T-helper 2 cell treated with Interferon-gamma antibody and Interleukin-4, amounts not matched to agents 100 ng/mL and 5 ng/mL, for 36 hours (primary cell): ENCODE data around the gene TBX10. TPM values are rescaled to one million over a fixed set of nuclear protein-coding genes. Genes with fewer than 3 reads are reported as not detected.
"Not testable (repeated sequence)": the region's sequence is repeated elsewhere in the genome, so short reads cannot be mapped to it uniquely, and the experiment has no call there.

Experiments
- intact Hi-C: fragments of 100-400 bp; cut with micrococcal nuclease; formaldehyde crosslinking; loops from one replicate; pipeline ENCODE4 v1.15.1; 2023
- total RNA-seq: library from RNA; stranded (reverse); gene quantifications from 2 replicates; pipeline ENCODE4 v1.2.3, GENCODE V29; 2022

The TBX10 gene
- total RNA-seq, 1 donor from 2014 or later = not detected

DNA sequence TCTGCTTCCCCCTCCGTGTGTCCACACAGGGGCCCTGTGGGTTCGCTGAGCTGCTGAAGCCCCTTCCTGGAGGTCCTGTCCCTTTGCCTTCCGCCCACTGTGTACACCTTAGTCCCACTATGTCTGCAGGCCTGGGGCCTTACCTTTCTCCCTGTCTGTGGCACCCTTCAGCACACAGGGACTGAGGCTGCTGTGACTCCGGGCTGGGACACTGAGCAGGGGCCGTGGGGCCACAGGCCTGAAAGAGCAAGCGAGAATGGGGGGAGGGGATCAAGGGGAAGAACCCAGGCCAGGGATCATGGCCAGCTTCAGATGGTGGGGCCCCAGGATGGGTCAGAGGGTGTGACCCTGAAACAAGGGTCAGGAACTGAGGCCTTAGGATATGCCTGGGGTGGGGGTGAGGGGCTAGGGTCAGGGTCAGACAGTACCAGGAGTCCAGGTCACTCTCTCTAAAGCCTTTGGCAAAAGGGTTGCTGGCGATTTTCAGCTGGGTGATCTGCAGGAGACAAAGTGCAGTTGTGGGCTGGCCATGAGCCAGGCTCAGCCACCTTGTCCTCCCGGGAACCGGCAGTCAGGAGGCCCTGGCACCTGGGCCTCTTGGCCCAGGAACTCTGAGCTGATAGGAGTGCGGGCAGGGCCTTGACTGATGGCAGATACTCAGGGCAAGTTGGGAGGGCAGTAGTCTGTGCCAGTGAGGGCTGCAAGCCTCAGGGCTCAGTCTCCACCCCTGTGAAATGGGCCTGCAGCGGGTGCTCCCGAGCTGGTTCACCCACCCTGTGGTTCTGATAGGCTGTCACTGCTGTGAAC is 7.2 kb downstream of the TBX10 start:
- intact Hi-C loops = no loop called here

DNA sequence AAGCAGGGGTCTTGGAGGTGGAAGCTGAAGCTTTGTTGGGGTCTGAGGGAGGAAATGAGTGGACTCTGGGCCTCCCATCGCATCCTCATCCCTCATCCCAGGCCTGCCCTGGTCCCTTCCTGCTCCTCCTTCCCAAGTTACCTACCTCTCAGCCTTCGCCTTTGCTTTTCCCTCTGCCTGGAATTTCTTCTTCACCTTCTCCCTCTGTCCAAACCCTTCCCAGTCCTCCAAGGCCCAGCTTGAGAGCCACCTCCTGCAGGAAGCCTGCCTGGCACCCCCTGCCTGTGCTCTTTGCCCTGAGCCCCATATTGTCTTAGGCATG is 7.7 kb downstream of the TBX10 start:
- intact Hi-C loops = no loop called here

DNA sequence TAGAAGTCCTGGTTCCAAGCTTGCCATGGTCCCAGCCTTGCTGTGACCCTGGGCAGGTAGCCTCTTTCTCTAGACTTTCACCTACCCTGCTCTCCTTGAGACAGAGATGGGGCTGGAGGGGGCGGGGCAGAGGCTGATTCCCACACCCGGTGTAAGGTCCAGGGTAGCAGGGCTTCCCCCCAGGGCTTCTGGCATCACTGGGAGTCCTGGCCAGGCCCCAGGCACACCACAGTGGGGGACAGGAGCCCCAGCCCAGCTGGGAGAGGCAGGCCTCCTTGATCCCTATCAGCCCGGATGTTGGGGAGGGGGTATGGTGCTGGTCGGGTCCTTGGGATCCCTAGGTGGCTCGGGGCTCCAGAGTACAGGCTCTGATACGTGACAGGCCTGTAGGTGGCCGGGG is 8.2 kb downstream of the TBX10 start:
- intact Hi-C loops = no loop called here

DNA sequence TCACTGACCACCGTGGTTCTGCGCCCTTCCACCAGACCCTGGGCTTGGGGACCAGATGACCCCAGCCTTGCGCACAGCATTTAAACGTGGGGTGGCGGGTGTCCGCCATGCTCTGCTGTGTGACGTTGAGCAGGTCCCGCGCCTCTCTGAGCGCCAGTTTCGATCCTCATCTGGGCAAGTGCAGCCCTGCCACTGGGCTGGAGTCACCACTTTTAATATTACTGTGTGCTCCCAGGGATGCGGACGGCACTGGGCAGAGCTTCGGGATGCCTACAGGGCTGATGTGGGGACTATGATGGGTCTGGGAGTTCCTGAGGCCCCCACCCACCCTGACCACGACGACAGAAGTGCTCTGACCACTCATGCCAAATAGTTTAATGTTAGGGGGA is 8.6 kb downstream of the TBX10 start:
- intact Hi-C loops = no loop called here

DNA sequence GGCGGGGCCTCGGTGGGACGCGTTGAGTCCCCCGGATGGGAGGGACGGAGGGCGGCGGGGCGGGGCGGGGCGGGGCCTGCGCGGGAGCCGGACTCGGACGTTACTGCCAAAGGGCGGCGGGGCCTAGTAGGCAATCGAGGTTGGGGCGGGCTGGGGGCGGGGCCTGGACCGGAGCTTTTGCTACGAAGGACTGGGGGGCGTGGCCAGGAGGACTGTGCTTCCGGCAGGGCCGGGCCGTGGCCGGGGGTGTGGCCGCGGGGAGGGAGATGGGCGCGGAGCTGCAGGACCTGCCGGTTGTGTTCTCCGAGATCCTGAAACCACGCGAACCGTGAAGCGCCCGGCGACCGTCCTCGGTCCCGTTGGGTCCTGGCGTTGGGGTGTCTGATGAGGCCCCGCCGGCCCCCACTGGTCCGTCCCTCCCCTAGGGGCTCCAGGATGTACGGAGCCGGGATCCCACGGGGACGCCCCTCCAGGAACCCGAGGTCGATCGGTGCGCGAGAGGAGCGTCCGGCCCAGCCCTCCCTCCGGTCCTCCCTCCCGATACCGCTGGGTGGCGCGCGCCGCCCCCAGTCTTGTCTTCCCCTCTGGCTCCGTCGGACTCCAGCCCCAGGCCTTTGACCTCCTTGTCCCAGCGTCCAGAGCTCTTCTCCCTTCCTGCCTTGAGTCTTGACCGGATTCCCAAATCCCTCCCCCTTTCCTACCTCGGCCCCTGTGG is 9.2 kb downstream of the TBX10 start:
- intact Hi-C loops = no loop called here

DNA sequence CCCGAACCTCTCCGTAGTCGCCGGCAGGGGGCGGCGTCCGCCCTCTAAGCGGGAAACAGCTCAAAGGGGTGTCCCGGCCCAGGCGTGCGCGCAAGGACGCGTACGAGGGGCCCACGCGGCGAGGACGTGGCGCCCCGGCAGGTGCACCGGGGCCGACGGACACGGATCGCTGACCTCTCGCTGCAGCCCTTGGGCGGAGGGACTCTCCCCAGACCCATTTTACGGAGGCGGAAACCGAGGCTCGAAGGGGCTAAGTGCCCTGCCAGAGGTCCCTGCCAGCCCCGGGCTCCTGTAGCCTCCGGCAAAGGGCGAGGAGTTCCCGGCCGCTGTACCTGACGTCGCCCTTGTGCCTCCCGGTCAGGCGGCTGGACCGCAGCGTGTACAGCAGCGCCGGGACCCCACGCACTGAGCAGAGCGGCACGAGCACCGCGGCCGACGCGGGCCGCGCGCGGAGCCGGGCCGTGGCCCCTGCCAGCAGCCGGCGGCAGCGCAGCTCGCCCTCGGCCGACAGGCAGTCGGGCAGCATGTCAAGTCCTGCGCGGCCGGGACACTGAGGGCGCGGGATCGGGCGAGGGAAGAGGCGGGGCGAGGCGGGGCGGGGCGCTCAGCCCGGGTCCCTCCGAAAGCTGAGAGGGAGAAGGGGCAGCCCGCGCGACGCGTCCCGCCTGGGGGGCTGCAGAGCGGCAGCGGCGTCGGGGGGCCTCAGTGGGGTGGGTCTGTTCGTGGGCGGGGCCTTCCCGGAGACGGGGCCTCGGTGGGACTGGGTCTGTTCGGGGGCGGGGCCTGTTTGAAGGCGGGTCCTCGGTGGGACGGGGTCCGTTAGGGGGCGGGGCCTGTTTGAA is 10.0 kb downstream of the TBX10 start, which contains the start of gene NUDT8:
TSS of gene NUDT8 (minus strand) at position 552 of the 842 bp plus-strand sequence. CDS start at position 526, 26 bp downstream.
- intact Hi-C loops = loop anchor here (1.0 to 2.0 kb wide), 3 partner anchors 15 to 30 kb away; partner anchors contain the start of gene NDUFV1

DNA sequence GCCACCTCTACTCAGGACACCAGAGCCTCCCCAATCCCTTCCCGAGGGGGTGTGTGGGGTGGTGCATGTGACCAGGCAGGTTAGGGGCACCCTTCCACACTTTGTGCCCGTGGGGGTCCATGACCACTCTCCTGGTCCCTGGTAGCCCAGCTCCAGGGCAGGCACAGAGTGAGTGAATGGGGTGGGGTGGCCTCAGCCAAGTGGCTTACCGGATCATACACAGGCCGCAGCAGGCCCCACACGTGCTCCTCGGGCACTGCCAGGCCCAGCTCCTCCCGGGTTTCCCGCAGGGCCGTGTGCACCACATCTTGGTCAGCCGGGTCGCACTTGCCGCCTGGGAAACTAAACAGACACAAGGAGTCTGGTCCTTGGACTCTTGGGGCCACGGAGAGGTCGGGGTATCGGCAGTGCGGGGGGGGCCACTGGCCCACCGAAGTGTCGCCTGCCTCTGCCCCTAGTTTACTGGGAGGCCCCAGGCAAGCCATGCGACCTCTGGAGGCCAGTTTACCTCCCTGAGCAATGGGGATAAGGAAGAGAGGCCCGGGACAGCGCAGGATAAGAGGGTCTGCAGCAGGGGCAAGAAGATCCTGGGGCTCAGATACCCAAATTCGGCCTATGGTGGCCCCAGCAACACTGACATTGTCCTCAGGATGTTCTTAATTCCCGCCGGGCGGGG is 10.7 kb downstream of the TBX10 start:
- intact Hi-C loops = loop anchor here (1.0 to 2.0 kb wide), 3 partner anchors 15 to 30 kb away; partner anchors contain the start of gene NDUFV1

DNA sequence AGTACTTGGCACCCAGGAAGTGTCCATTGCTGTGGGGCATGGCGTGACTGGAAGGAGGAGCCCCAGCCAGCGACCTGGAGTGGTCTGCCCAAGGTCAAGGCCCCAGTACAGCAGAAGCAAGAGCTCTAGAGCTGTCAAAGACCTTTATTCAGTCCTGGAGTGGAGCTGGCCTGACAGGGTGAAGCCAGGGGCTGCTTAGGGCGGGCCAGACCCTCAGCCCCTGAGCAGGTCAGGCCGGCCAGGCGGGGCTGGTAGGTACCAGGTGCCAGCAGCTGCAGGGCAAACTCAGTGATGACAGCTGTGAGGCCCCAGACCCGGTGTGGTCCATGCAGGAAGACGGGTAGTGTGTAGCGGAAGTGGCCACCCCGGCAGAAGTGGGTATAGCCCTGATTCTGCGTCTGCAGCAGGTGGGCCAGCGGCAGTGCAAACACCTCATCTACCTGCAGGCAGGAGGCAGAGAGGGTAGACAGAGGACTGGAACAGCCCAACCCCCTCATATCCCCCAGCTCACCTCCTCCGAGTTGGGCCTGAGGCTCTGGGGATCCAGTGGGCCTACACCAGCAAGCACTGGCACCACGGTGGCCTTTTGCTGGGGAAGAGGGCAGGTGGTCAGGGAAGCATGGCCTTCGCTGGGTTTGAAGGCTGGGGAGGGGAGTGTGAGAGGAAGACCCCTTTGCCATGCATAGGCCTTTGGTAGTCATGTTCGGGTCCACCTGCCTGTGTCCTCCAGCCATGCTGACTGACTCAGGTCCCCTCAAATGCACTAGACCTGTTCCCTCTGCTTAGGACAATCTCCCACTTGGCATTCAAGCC is 11.5 kb downstream of the TBX10 start:
- intact Hi-C loops = loop anchor here (2.0 kb wide), 1 partner anchor 21 kb away; the partner anchor contains the start of gene NDUFV1

DNA sequence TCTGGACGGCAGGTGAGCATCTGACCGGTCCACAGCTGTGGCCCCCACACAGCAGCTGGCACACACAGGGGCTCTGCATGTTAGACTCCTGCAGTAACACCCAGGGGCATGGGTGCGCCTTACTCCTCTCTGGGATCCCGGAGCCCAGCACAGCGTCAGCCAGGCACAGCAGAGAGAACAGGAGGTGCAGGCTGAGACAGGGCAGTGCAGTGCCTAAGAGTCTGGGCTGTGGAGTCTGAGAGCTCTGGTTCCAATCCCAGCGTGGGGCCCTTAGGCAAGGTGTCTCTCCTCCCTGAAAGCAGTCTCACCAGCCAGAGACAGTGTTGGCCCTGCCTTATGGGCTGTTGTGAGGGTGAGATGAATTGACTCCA is 12.1 kb downstream of the TBX10 start:
- intact Hi-C loops = no loop called here

DNA sequence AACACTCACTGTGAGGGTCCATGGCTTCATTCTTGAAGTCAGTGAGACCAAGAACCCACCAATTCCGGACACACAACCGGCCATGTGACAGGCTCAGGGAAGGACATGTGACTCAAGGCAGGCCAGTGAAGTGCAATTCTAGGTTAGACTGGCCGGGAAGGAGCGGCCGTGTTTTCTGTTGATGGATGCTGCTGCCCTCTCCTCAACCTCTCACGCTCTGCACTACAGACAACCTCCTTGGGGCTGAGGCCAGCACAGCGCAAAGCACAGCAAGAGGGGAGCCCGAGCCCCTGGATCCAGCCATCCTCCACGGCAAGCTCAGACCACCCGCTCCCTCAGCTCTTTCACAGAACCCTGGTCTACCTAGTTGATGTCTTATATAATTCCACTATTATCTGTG is 12.6 kb downstream of the TBX10 start:
- intact Hi-C loops = no loop called here

DNA sequence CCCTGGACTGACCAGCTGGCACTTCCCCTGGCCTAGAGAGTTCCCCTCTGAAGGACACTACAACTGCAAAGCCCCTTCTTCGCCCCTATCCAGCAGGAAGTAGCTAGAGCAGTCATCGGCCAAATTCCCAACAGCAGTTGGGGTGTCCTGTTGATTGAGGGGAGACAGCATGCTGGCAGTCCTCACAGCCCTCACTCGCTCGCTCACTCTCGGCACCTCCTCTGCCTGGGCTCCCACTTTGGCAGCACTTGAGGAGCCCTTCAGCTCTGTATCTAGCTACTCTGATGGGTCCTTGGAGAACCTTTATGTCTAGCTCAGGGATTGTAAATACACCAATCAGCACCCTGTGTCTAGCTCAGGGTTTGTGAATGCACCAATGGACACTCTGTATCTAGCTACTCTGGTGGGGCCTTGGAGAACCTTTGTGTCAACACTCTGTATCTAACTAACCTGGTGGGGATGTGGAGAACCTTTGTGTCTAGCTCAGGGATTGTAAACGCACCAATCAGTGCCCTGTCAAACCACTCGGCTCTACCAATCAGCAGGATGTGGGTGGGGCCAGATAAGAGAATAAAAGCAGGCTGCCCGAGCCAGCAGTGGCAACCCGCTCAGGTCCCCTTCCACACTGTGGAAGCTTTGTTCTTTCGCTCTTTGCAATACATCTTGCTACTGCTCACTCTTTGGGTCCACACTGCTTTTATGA is 13.3 kb downstream of the TBX10 start:
- intact Hi-C loops = not testable (repeated sequence)

DNA sequence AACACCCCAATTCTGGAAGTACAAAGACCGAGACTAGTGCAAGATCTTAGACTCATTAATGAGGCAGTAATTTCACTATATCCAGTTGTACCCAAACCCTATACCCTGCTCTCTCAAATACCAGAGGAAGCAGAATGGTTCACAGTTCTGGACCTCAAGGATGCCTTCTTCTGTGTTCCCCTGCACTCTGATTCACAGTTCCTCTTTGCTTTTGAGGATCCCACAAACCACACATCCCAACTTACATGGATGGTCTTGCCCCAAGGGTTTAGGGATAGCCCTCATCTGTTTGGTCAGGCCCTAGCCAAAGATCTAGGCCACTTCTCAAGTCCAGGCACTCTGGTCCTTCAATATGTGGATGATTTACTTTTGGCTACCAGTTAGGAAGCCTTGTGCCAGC is 15.8 kb downstream of the TBX10 start:
- intact Hi-C loops = not testable (repeated sequence)

DNA sequence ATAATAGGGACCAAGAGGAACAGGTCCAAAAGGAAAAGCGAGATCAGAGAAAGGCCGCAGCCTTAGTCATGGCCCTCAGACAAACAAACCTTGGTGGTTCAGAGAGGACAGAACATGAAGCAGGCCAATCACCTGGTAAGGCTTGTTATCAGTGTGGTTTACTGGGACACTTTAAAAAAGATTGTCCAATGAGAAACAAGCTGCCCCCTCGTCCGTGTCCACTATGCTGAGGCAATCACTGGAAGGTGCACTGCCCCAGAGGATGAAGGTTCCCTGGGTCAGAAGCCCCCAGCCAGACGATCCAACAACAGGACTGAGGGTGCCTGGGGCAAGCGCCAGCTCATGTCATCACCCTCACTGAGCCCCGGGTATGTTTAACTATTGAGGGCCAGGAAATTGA is 16.7 kb downstream of the TBX10 start:
- intact Hi-C loops = not testable (repeated sequence)

DNA sequence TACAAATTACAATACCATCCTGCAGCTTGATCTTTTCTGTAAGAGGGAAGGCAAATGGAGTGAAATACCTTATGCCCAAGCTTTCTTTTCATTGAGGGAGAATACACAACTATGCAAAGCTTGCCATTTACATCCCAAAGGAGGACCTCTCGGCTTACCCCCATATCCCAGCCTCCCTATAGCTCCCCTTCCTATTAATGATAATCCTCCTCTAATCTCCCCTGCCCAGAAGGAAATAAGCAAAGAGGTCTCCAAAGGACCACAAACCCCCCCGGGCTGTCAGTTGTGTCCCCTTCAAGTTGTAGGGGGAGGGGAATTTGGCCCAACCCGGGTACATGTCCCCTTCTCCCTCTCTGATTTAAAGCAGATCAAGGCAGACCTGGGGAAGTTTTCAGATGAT is 17.6 kb downstream of the TBX10 start:
- intact Hi-C loops = not testable (repeated sequence)

DNA sequence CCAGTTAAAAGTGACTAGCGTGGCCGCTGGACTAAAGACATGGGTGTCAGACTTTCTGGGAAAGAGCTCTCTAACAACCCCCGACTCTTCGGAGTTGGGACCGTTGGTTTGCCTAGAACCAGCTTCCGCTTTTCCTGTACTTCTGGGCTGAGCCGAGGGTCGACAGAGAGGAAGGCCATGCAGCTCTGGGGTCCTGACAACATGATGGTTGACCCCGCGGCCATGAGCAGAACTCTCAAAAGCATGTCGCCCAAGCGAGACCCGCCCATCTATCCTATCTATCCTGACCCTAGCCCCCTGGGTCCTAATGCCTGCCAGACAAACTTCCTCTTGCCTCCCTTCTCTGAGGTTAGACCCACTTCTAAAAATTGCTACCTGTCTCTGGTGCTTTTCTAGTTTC is 18.9 kb downstream of the TBX10 start:
- intact Hi-C loops = not testable (repeated sequence)

DNA sequence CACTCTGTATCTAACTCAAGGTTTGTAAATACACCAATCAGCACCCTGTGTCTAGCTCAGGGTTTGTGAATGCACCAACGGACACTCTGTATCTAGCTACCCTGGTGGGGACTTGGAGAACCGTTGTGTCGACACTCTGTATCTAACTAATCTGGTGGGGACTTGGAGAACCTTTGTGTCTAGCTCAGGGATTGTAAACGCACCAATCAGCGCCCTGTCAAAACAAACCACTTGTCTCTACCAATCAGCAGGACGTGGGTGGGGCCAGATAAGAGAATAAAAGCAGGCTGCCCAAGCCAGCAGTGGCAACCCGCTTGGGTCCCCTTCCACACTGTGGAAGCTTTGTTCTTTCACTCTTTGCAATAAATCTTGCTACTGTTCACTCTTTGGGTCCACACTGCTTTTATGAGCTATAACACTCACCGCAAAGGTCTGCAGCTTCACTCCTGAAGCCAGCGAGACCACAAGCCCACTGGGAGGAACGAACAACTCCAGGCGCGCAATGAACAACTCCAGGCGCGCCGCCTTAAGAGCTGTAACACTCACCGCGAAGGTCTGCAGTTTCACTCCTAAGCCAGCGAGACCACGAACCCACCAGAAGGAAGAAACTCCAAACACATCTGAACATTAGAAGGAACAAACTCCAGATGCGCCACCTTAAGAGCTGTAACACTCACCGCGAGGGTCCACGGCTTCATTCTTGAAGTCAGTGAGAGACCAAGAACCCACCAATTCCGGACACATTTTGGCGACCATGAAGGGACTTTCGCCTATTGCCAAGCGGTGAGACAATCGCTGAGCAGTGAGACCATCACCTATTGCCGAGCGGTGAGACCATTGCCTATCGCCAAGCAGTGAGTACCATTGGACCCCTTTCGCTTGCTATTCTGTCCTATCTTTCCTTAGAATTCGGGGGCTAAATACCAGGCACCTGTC is 19.6 kb downstream of the TBX10 start:
- intact Hi-C loops = not testable (repeated sequence)

DNA sequence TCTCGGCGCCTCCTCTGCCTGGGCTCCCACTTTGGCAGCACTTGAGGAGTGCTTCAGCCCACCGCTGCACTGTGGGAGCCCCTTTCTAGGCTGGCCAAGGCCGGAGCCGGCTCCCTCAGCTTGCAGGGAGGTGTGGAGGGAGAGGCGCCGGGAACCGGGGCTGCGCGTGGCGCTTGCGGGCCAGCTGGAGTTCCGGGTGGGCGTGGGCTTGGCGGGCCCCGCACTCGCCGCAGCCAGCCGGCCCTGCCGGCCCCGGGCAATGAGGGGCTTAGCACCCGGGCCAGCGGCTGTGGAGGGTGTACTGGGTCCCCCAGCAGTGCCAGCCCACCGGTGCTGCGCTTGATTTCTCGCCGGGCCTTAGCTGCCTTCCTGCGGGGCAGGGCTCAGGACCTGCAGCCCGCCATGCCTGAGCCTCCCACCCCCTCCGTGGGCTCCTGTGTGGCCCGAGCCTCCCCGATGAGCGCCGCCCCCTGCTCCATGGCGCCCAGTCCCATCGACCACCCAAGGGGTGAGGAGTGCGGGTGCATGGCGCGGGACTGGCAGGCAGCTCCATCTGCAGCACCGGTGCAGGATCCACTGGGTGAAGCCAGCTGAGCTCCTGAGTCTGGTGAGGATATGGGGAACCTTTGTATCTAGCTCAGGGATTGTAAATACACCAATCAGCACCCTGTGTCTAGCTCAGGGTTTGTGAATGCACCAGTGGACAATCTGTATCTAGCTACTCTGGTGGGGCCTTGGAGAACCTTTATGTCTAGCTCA is 20.5 kb downstream of the TBX10 start:
- intact Hi-C loops = not testable (repeated sequence)
